Osteocyte (in vitro differentiated cells): ENCODE measurements around the gene IPO11. TPM values are rescaled to one million over a fixed set of nuclear protein-coding genes. Genes with fewer than 3 reads are reported as not detected.
"Not testable (repeated sequence)": the region's sequence is repeated elsewhere in the genome, so short reads cannot be mapped to it uniquely, and the experiment has no call there.

Experiments used
- DNase-seq: peaks from one replicate; pipeline ENCODE4 v3.0.0; 2021; ENCODE audit warnings: mixed read lengths; ENCODE audit not compliant: unreplicated experiment; ENCODE audit errors: extremely low spot score
- H3K27ac Mint-ChIP-seq: one replicate; pipeline ENCODE4 v1.8.0; 2021; ENCODE audit warnings: mild to moderate bottlenecking, mixed read lengths; ENCODE audit not compliant: unreplicated experiment
- H3K27me3 Mint-ChIP-seq: one replicate; pipeline ENCODE4 v1.8.0; 2021; ENCODE audit warnings: mixed read lengths; ENCODE audit not compliant: unreplicated experiment
- H3K36me3 Mint-ChIP-seq: one replicate; pipeline ENCODE4 v1.8.0; 2021; ENCODE audit warnings: mixed read lengths; ENCODE audit not compliant: unreplicated experiment
- H3K4me1 Mint-ChIP-seq: one replicate; pipeline ENCODE4 v1.8.0; 2021; ENCODE audit warnings: mixed read lengths; ENCODE audit not compliant: unreplicated experiment
- H3K4me3 Mint-ChIP-seq: one replicate; pipeline ENCODE4 v1.8.0; 2021; ENCODE audit warnings: mild to moderate bottlenecking, moderate library complexity, mixed read lengths; ENCODE audit not compliant: unreplicated experiment
- H3K9me3 Mint-ChIP-seq: one replicate; pipeline ENCODE4 v1.8.0; 2021; ENCODE audit warnings: mixed read lengths; ENCODE audit not compliant: unreplicated experiment
- CTCF ChIP-seq: fragments of 200-600 bp; sonication (generic); IDR thresholded peaks from 2 replicates; pipeline ENCODE4 v1.5.0; 2021; ENCODE audit warnings: antibody characterized with exemption, mild to moderate bottlenecking, moderate library complexity
- total RNA-seq: library from RNA; stranded (reverse); gene quantifications from 2 replicates; pipeline ENCODE4 v1.2.1, GENCODE V29; 2021

Gene IPO11
- total RNA-seq, 1 donor from 2014 or later: 30.6 TPM

GRCh38 chr5:62564101-62564500 is 151.5 kb downstream of the IPO11 start:
- no peak overlapping the region for H3K27ac Mint-ChIP-seq

GRCh38 chr5:62565740-62566139 is 153.2 kb downstream of the IPO11 start:
- H3K4me3 Mint-ChIP-seq, H3K4me1 Mint-ChIP-seq, H3K27ac Mint-ChIP-seq, H3K27me3 Mint-ChIP-seq, DNase-seq, H3K9me3 Mint-ChIP-seq: not testable (repeated sequence)
- H3K36me3 Mint-ChIP-seq: peaks cover 28% of the 10 kb centered on the region

More at GRCh38 chr5:62564101-62564500, 151.5 kb downstream of the IPO11 start:
- H3K36me3 Mint-ChIP-seq: peaks cover 29% of the 10 kb centered on the region
- H3K9me3 Mint-ChIP-seq: peaks cover 8% of the 10 kb centered on the region
- no peaks in the 10 kb centered on the region for H3K4me1 Mint-ChIP-seq
- TF ChIP-seq CTCF: no peak
- no peaks in the 10 kb centered on the region for H3K27me3 Mint-ChIP-seq
- DNase-seq: no peak
- no peak overlapping the region for H3K4me3 Mint-ChIP-seq

GRCh38 chr5:62568143-62568542 is 155.6 kb downstream of the IPO11 start:
- Mint-ChIP-seq H3K4me3 (no peak overlapping the region), H3K27ac (no peak overlapping the region), H3K27me3 (no peaks in the 10 kb centered on the region), H3K4me1 (peaks cover 2% of the 10 kb centered on the region), H3K36me3 (peaks cover 28% of the 10 kb centered on the region), H3K9me3 (peaks cover 11% of the 10 kb centered on the region)
- no peak for TF ChIP-seq CTCF
- DNase-seq: no peak

GRCh38 chr5:62568800-62569432 is 156.4 kb downstream of the IPO11 start:
- Mint-ChIP-seq H3K27ac (no peak overlapping the region), H3K9me3 (peaks cover 11% of the 10 kb centered on the region), H3K4me3 (no peak overlapping the region), H3K36me3 (peaks cover 28% of the 10 kb centered on the region), H3K4me1 (peaks cover 2% of the 10 kb centered on the region), H3K27me3 (no peaks in the 10 kb centered on the region)
- no peak for DNase-seq
- no peak for TF ChIP-seq CTCF

GRCh38 chr5:62569470-62569869 is 156.9 kb downstream of the IPO11 start:
- TF ChIP-seq CTCF: no peak
- no peak overlapping the region for H3K4me3 Mint-ChIP-seq
- H3K36me3 Mint-ChIP-seq: peaks cover 28% of the 10 kb centered on the region
- H3K4me1 Mint-ChIP-seq: peaks cover 2% of the 10 kb centered on the region
- peaks cover 11% of the 10 kb centered on the region for H3K9me3 Mint-ChIP-seq
- DNase-seq: no peak
- H3K27me3 Mint-ChIP-seq: no peaks in the 10 kb centered on the region
- no peak overlapping the region for H3K27ac Mint-ChIP-seq
